CD4-positive, alpha-beta T cell treated with Interleukin-6 at 100 ng/mL for 8 hours (primary cell): Measurements from ENCODE around the gene RFPL1.
"Not testable (repeated sequence)": the region's sequence is repeated elsewhere in the genome, so short reads cannot be mapped to it uniquely, and the experiment has no call there.

Source experiments
- DNase-seq: peaks from one replicate; pipeline ENCODE4 v3.0.0-alpha.2; 2020; ENCODE audit warnings: mixed read lengths, low spot score

RFPL1 gene

GRCh38 chr22:29478326-29479276 is 40.2 kb downstream of the RFPL1 start:
- DNase-seq, result no peak

DNA sequence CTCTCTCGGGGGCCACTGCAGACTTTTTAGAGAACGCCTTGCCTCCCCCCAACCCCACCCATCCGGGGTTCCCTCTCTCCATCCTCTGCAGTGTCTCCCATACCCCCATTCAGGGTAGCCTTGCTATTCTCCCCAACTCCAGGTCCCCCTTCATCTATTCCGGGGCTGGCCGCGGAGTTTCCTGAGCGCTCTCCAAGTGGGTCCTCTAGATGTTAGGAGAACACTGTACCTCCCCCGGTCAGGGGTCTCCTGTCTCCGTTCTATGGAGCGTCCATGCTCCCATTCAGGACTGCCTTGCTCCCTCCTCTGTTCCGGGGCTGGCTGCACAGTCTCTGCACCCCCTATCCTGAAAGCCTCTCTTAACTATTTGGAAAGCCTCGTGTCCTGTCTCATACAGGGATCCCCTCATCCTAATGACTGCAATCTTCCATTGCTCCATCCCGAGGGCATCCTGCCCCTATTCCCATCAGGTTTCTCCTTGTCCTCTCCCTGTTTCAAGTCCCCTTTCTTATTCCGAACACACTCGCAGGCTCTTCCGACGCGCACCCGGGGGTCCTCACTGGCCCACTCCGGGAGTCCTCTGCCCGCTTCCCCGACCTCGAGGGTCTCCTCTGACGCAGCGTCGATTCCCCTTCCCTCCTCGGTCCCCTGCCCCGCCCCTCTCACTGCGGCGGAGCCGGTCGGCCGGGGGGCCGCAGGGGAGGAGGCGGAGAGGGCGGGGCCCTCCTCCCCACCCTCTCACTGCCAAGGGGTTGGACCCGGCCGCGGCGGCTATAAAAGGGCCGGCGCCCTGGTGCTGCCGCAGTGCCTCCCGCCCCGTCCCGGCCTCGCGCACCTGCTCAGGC is 41.3 kb downstream of the RFPL1 start, which contains the start of gene NEFH:
Gene NEFH (plus strand): TSS at position 802 of the 845 bp plus-strand sequence. CDS start 45 bp downstream, outside the sequence.
- DNase-seq, result no peak

DNA sequence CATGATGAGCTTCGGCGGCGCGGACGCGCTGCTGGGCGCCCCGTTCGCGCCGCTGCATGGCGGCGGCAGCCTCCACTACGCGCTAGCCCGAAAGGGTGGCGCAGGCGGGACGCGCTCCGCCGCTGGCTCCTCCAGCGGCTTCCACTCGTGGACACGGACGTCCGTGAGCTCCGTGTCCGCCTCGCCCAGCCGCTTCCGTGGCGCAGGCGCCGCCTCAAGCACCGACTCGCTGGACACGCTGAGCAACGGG is 41.8 kb downstream of the RFPL1 start:
- no peak for DNase-seq

DNA sequence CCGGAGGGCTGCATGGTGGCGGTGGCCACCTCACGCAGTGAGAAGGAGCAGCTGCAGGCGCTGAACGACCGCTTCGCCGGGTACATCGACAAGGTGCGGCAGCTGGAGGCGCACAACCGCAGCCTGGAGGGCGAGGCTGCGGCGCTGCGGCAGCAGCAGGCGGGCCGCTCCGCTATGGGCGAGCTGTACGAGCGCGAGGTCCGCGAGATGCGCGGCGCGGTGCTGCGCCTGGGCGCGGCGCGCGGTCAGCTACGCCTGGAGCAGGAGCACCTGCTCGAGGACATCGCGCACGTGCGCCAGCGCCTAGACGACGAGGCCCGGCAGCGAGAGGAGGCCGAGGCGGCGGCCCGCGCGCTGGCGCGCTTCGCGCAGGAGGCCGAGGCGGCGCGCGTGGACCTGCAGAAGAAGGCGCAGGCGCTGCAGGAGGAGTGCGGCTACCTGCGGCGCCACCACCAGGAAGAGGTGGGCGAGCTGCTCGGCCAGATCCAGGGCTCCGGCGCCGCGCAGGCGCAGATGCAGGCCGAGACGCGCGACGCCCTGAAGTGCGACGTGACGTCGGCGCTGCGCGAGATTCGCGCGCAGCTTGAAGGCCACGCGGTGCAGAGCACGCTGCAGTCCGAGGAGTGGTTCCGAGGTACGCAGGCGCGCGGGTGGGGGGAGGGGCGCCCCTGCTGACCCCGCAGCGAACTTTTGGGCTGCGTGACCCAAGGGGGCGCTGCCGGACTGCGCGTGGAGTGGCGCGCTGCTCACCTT is 42.3 kb downstream of the RFPL1 start:
- peak; percentile 19 for DNase-seq

- DNase-seq, result no peak
Measured at GRCh38 chr22:29481265-29482000, 43.0 kb downstream of the RFPL1 start.

DNA sequence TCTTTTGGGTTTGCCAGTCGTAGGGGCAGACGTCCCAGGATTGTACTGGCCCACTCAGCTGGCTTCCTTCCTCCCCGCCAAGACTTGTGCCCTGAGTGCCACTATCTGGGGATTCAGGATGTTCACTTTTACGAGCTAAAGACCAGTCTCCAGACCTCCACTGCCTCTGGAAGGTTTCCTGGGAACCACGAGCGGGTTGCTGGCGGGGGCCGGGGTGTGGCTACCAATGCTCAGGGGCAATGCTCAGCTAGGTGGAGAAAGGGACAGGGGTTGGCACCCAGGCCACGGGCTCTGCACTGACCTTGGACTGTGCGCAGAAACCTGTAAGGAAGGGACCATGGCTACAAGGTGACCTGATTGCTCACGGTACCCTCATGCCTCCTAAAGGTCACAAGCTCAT is 43.9 kb downstream of the RFPL1 start:
- DNase-seq, result no peak

DNA sequence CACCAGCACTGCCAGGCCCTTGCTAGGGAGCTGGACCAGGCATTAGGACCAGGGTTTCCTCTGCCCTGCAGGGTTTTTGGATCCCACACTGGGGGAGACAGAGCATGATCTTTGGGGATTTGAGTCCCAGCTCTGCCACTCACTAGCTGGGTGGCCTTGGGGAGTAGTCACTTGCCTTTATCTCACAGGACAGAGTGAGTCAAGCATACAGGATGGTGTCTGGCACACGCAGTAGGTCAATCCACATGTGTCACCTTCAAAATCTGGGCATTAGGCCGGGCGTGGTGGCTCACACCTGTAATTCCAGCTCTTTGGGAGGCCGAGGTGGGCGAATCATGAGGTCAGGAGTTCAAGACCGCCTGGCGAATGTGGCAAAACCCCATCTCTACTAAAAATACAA is 44.3 kb downstream of the RFPL1 start:
- DNase-seq, result no peak

DNA sequence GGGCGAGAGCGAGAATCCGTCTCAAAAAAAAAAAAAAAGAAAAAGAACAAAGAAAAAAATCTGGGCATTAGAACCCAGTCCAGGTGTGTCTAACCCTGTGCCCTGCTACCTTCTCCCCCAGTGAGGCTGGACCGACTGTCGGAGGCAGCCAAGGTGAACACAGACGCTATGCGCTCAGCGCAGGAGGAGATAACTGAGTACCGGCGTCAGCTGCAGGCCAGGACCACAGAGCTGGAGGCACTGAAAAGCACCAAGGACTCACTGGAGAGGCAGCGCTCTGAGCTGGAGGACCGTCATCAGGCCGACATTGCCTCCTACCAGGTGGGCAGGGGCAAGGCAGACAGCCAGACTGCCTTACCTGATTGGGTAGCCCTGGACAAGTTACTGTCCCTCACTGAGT is 44.9 kb downstream of the RFPL1 start:
- no peak for DNase-seq

- no peak for DNase-seq
Measured at GRCh38 chr22:29484642-29485041, 46.3 kb downstream of the RFPL1 start.

- DNase-seq, result no peak
Measured at GRCh38 chr22:29485448-29485847, 47.1 kb downstream of the RFPL1 start.

- no peak for DNase-seq
Measured at GRCh38 chr22:29487426-29487986, 49.1 kb downstream of the RFPL1 start.

GRCh38 chr22:29489127-29489780 is 50.9 kb downstream of the RFPL1 start:
- DNase-seq, result not testable (repeated sequence)

GRCh38 chr22:29491012-29491411 is 52.6 kb downstream of the RFPL1 start:
- no peak for DNase-seq
